Mesendoderm (in vitro differentiated cells): Measurements from ENCODE around the gene CAPN14. TPM values are rescaled to one million over a fixed set of nuclear protein-coding genes. Genes with fewer than 3 reads are reported as not detected.

ENCODE experiments used
- DNase-seq: peaks from one replicate; pipeline ENCODE4 v3.0.0; 2013
- H2AK5ac ChIP-seq: 2 replicates; pipeline ENCODE4 v1.6.1; 2013; ENCODE audit warnings: low read length, inconsistent platforms
- H2BK120ac ChIP-seq: 2 replicates; pipeline ENCODE4 v1.6.1; 2013; ENCODE audit warnings: low read depth, mild to moderate bottlenecking, low read length, moderate library complexity, mixed read lengths
- H2BK15ac ChIP-seq: replicated peaks from 2 replicates; pipeline ENCODE4 v1.6.1; 2013; ENCODE audit warnings: low read depth, mild to moderate bottlenecking, moderate library complexity
- H2BK5ac ChIP-seq: 2 replicates; pipeline ENCODE4 v1.6.1; 2013; ENCODE audit warnings: low read length, inconsistent platforms
- H3K18ac ChIP-seq: 2 replicates; pipeline ENCODE4 v1.6.1; 2013; ENCODE audit warnings: mild to moderate bottlenecking, low read length, mixed read lengths
- H3K23ac ChIP-seq: one replicate; pipeline ENCODE4 v1.6.1; 2013; ENCODE audit warnings: low read length
- H3K27ac ChIP-seq: 2 replicates; pipeline ENCODE4 v1.5.1; 2013; ENCODE audit warnings: low read depth, mild to moderate bottlenecking, inconsistent platforms, low read length, moderate library complexity
- H3K27me3 ChIP-seq: 2 replicates; pipeline ENCODE4 v1.6.1; 2013; ENCODE audit warnings: low read length, control low read depth, mild to moderate bottlenecking, inconsistent platforms; ENCODE audit not compliant: insufficient read depth, poor library complexity
- H3K36me3 ChIP-seq: 2 replicates; pipeline ENCODE4 v1.6.1; 2013; ENCODE audit warnings: low read length, inconsistent platforms; ENCODE audit not compliant: control insufficient read depth, insufficient read depth
- H3K4ac ChIP-seq: one replicate; pipeline ENCODE4 v1.6.1; 2013; ENCODE audit warnings: low read depth, mild to moderate bottlenecking, low read length, moderate library complexity
- H3K4me1 ChIP-seq: 2 replicates; pipeline ENCODE4 v1.6.1; 2013; ENCODE audit warnings: low read depth, low read length, inconsistent platforms; ENCODE audit not compliant: control insufficient read depth
- H3K4me2 ChIP-seq: 2 replicates; pipeline ENCODE4 v1.6.1; 2013; ENCODE audit warnings: low read length
- H3K4me3 ChIP-seq: 2 replicates; pipeline ENCODE4 v1.5.1; 2013; ENCODE audit warnings: mild to moderate bottlenecking, low read length
- H3K56ac ChIP-seq: one replicate; pipeline ENCODE4 v1.6.1; 2013; ENCODE audit warnings: low read length
- H3K79me1 ChIP-seq: 2 replicates; pipeline ENCODE4 v1.6.1; 2013; ENCODE audit warnings: low read length, inconsistent platforms
- H3K79me2 ChIP-seq: 2 replicates; pipeline ENCODE4 v1.6.1; 2013; ENCODE audit warnings: mild to moderate bottlenecking, low read length; ENCODE audit not compliant: control insufficient read depth, insufficient read depth
- H3K9ac ChIP-seq: 2 replicates; pipeline ENCODE4 v1.6.1; 2013; ENCODE audit warnings: low read length, inconsistent platforms
- H4K5ac ChIP-seq: one replicate; pipeline ENCODE4 v1.6.1; 2013; ENCODE audit warnings: low read length
- H4K8ac ChIP-seq: one replicate; pipeline ENCODE4 v1.6.1; 2013; ENCODE audit warnings: low read depth, mild to moderate bottlenecking, control low read depth, low read length, moderate library complexity
- WGBS: extraction: QIAGEN DNeasy Blood & Tissue Kit; methylation state at CpG from one replicate; pipeline ENCODE4 v1.1.7; 2013; ENCODE audit warnings: low lambda C conversion rate, missing lambda C conversion rate; ENCODE audit not compliant: insufficient coverage; ENCODE audit errors: extremely low coverage; 5-methylcytosine and 5-hydroxymethylcytosine counted together
- polyA plus RNA-seq, 2 experiments: library from polyadenylated mRNA; stranded (reverse); fragments of 200-250 nt; gene quantifications; one replicate each; pipeline ENCODE4 v1.2.3, GENCODE V29; 2013

Gene CAPN14, protein sequence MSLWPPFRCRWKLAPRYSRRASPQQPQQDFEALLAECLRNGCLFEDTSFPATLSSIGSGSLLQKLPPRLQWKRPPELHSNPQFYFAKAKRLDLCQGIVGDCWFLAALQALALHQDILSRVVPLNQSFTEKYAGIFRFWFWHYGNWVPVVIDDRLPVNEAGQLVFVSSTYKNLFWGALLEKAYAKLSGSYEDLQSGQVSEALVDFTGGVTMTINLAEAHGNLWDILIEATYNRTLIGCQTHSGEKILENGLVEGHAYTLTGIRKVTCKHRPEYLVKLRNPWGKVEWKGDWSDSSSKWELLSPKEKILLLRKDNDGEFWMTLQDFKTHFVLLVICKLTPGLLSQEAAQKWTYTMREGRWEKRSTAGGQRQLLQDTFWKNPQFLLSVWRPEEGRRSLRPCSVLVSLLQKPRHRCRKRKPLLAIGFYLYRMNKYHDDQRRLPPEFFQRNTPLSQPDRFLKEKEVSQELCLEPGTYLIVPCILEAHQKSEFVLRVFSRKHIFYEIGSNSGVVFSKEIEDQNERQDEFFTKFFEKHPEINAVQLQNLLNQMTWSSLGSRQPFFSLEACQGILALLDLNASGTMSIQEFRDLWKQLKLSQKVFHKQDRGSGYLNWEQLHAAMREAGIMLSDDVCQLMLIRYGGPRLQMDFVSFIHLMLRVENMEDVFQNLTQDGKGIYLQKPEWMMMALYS
- 0.10 TPM for polyA plus RNA-seq (2013, experiment 1 of 2)
- 0.07 TPM for polyA plus RNA-seq (2013, experiment 2 of 2)

DNA sequence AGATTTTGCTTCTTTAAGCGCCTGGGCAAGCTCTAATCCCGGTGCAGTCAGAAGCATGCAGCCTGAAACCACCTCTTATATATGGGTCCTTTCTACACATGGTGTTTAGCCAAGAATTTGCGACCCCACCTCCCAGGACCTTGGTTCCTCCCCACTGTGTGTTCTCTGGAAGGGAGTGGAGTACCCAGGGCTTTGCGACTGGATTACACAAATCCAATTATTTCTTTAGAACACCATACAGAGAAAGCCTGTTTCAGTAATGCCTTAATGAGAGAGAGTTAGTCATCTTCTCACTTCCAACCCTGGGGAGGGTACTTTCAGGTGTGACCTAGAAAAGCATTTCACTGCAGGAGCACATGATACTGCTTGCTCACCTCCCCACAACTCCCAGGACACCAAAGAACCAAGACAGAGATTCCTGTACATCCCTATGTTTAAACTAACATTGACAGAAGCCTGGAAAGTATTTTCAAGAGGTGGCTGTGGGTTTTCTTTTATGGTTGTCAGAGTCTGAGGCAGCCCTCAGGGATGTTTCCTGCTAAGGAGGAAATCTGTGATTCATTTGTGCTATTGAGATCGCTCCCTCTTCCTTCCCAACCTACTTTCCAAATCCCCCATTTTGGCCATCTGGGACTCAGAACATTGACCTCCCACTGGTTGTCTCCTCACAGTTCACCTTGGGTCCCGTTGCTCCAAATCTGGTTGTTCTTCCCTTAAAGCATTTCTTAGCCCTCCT, at the start of gene CAPN14:
Gene CAPN14, minus strand, starts transcription at position 51 of the 736 bp plus-strand sequence. CDS start 12,068 bp downstream, outside the sequence.
- H4K5ac ChIP-seq, result no peak within 1 kb of the TSS
- no peak within 1 kb of the TSS for H2BK15ac ChIP-seq
- no CpG with 5 or more reads among the region's 6 CpGs for WGBS
- H3K4me1 ChIP-seq, result peaks cover 5% of the 10 kb centered on the region
- H2BK120ac ChIP-seq, result no peak within 1 kb of the TSS
- no peak within 1 kb of the TSS for H3K4me3 ChIP-seq
- H3K36me3 ChIP-seq, result no peaks in the 10 kb centered on the region
- H3K4me2 ChIP-seq, result no peak within 1 kb of the TSS
- no peak within 1 kb of the TSS for H3K27ac ChIP-seq
- H3K79me2 ChIP-seq, result no peaks in the 10 kb centered on the region
- peak; percentile 51 for DNase-seq
- no peak within 1 kb of the TSS for H3K56ac ChIP-seq
- H3K9ac ChIP-seq, result no peak within 1 kb of the TSS
- no peak within 1 kb of the TSS for H3K23ac ChIP-seq
- no peaks in the 10 kb centered on the region for H3K79me1 ChIP-seq
- H2AK5ac ChIP-seq, result no peak within 1 kb of the TSS
- H2BK5ac ChIP-seq, result no peak within 1 kb of the TSS
- no peak within 1 kb of the TSS for H4K8ac ChIP-seq
- H3K27me3 ChIP-seq, result no peaks in the 10 kb centered on the region
- H3K4ac ChIP-seq, result no peak within 1 kb of the TSS
- H3K18ac ChIP-seq, result peak within 1 kb of the TSS; percentile 39

DNA sequence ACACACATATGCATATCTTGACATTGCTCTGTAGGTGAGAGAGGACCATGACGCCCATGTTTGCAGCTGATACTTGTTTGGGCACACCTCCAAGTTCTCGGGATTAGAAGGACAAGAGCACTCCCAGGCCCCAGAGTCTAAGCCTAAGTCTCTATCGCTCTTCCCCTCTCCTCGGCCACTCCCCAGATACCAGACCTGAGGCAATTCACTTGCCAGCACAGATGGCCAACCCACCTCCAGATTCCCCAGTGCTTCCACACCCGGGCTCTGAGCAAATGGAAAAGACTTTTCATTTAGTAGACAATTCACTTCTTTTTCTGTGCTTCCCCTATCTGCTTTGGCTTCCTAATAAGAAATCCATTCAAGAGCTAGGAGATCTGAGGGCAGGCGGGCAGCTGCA, 49.5 kb upstream of the CAPN14 start:
- Histone ChIP-seq H4K8ac (no peak overlapping the region), H3K9ac (no peak overlapping the region), H3K79me1 (no peaks in the 10 kb centered on the region), H2AK5ac (no peak overlapping the region), H3K23ac (no peak overlapping the region), H2BK15ac (no peak overlapping the region), H3K4ac (no peak overlapping the region), H3K27ac (no peak overlapping the region), H3K4me1 (no peaks in the 10 kb centered on the region), H3K27me3 (no peaks in the 10 kb centered on the region), H4K5ac (no peak overlapping the region), H3K18ac (no peak overlapping the region), H2BK120ac (no peak overlapping the region), H3K56ac (no peak overlapping the region), H3K4me2 (no peak overlapping the region), H3K79me2 (no peaks in the 10 kb centered on the region), H2BK5ac (no peak overlapping the region), H3K4me3 (no peak overlapping the region), H3K36me3 (peaks cover 1% of the 10 kb centered on the region)
- DNase-seq, result no peak
- no CpG with 5 or more reads among the region's 6 CpGs for WGBS

DNA sequence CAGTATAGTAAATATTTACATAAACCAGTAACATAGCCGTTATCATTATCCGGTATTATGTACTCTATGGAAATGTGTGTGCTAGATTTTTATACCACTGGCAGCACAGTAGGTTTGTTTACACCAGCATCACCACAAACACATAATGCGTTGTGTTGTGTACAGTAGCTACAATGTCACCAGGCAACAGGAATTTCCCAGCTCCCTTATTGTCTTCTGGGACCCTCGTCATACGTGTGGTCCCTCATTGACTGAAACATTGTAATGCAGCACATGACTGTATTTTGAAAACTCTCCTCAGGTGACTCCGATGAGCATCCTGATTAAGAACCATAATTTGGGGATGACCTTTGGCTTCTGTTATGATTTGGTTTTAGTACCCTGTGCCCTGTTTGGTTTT, 47.9 kb upstream of the CAPN14 start:
- no peak overlapping the region for H3K9ac ChIP-seq
- no peak overlapping the region for H2BK120ac ChIP-seq
- no peaks in the 10 kb centered on the region for H3K4me1 ChIP-seq
- H3K18ac ChIP-seq, result no peak overlapping the region
- WGBS, result no CpG with 5 or more reads among the region's 6 CpGs
- H3K4me3 ChIP-seq, result no peak overlapping the region
- no peak overlapping the region for H3K27ac ChIP-seq
- H2BK15ac ChIP-seq, result no peak overlapping the region
- no peak for DNase-seq
- no peaks in the 10 kb centered on the region for H3K79me2 ChIP-seq
- H3K4me2 ChIP-seq, result no peak overlapping the region
- no peak overlapping the region for H3K56ac ChIP-seq
- H2BK5ac ChIP-seq, result no peak overlapping the region
- peaks cover 1% of the 10 kb centered on the region for H3K36me3 ChIP-seq
- H2AK5ac ChIP-seq, result no peak overlapping the region
- no peak overlapping the region for H3K23ac ChIP-seq
- H4K5ac ChIP-seq, result no peak overlapping the region
- H3K4ac ChIP-seq, result no peak overlapping the region
- H4K8ac ChIP-seq, result no peak overlapping the region
- H3K27me3 ChIP-seq, result no peaks in the 10 kb centered on the region
- no peaks in the 10 kb centered on the region for H3K79me1 ChIP-seq

DNA sequence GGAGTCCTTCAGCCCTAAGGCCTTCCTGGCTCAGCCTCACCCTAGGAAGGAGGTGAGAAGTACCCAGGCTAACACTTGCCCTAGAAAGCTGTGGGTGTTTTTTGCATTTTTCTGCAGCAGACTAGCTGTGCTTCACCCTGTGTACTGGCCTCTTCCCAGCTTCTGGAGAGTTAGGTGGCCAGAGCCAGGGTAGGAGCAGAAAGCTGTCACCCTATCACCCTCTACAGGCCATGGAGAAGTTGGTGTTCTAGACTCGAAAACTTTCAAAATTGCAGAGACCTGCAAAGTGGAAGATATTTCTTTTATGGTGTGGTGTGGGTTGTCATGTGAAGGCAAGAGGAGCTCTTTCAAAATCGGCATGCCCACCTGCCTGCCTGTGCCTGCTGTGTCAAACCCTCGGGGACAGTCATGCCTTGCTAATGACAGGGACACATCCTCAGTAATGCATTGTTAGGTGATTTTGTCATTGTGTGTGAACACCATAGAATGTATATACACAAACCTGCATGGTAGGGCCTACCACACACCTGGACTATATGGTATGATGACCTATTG, 46.4 kb upstream of the CAPN14 start:
- no peaks in the 10 kb centered on the region for H3K27me3 ChIP-seq
- no peak overlapping the region for H2BK120ac ChIP-seq
- H3K4me2 ChIP-seq, result no peak overlapping the region
- H4K8ac ChIP-seq, result no peak overlapping the region
- H3K27ac ChIP-seq, result no peak overlapping the region
- H2BK5ac ChIP-seq, result no peak overlapping the region
- H3K36me3 ChIP-seq, result peaks cover 1% of the 10 kb centered on the region
- WGBS, result no CpG with 5 or more reads among the region's 3 CpGs
- H3K9ac ChIP-seq, result no peak overlapping the region
- no peak overlapping the region for H3K23ac ChIP-seq
- H2AK5ac ChIP-seq, result no peak overlapping the region
- H3K79me2 ChIP-seq, result no peaks in the 10 kb centered on the region
- no peak overlapping the region for H3K18ac ChIP-seq
- no peaks in the 10 kb centered on the region for H3K4me1 ChIP-seq
- DNase-seq, result peak; percentile 48
- H3K56ac ChIP-seq, result no peak overlapping the region
- no peak overlapping the region for H3K4ac ChIP-seq
- no peak overlapping the region for H3K4me3 ChIP-seq
- no peak overlapping the region for H4K5ac ChIP-seq
- no peak overlapping the region for H2BK15ac ChIP-seq
- no peaks in the 10 kb centered on the region for H3K79me1 ChIP-seq

DNA sequence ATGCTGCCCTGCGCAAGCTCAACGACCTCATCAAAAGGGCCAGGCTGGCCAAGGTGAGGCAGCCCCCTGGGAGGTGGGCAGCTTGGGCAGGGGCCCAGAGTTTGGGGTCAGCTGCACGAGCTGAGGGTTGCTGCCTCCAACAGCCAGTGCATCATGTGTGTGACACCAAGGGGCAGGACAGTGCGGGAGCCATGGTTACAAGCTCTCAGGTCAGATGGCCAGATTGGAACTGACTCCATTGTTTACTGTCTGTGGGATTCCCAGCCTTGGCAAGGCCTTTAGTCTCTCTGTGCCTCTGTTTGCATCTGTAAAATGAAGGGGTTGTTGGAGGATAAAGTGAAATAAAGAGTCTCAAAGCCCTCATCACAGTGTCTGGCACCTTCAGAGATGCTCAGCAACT, 43.6 kb upstream of the CAPN14 start:
- Histone ChIP-seq H4K8ac (no peak overlapping the region), H3K56ac (no peak overlapping the region), H3K79me2 (no peaks in the 10 kb centered on the region), H2BK5ac (no peak overlapping the region), H3K27me3 (no peaks in the 10 kb centered on the region), H3K23ac (no peak overlapping the region), H3K27ac (no peak overlapping the region), H3K36me3 (peaks cover 1% of the 10 kb centered on the region), H3K4me3 (no peak overlapping the region), H3K4ac (no peak overlapping the region), H2BK15ac (no peak overlapping the region), H3K4me2 (no peak overlapping the region), H3K9ac (no peak overlapping the region), H4K5ac (no peak overlapping the region), H3K79me1 (no peaks in the 10 kb centered on the region), H3K18ac (no peak overlapping the region), H2BK120ac (no peak overlapping the region), H3K4me1 (no peaks in the 10 kb centered on the region), H2AK5ac (no peak overlapping the region)
- no peak for DNase-seq
- no CpG with 5 or more reads among the region's 4 CpGs for WGBS
